Measurements from ENCODE around the gene SEMA3B. TPM values are rescaled to one million over a fixed set of nuclear protein-coding genes. Genes with fewer than 3 reads are reported as not detected.

SEMA3B gene
- total and polyA plus RNA-seq, 9 of the 15 experiments (the other 6 are each of a cell fraction or from before 2014, with no cell fraction given) = 0.03 to 1.8 (median 0.55) TPM; not detected in 1

GRCh38 chr3:50327129-50327528, 58.2 kb downstream of the SEMA3B start (continued):
- TF ChIP-seq HIVEP1 (CRISPR knock-in tag; IDR thresholded peaks at IDR 0.05) (no peak), HBP1 (CRISPR knock-in tag; IDR thresholded peaks at IDR 0.05) (no peak)

Small RNAs within 50 kb of the gene (microRNA-seq; reads per million reads assigned to microRNA genes)
- not detected for gene MIR5787 (ENCODE audit: borderline microRNAs expressed)

Small RNAs within 50 kb of the gene (small RNA-seq; reads per million reads assigned to genes)
- not detected for gene MIR5787

Other genes starting within 250 kb of the SEMA3B start
Only the 7 nearest of the 18 such genes appear.
- 41.0 and 53.8 TPM in 2 replicates for gene GNAI2, start 32.9 kb upstream of the SEMA3B start, total RNA-seq (2014; rRNA removed)
- gene GNAI2, start 32.9 kb upstream of the SEMA3B start, total RNA-seq (2014; rRNA removed; fragmentation: Illumina TruSeq; extraction: Trizol) = 18.6 and 19.5 TPM in 2 replicates
- 41.1 and 42.7 TPM in 2 replicates for gene GNAI2, start 32.9 kb upstream of the SEMA3B start, total RNA-seq (2015; rRNA removed; fragmentation: Illumina TruSeq; extraction: Trizol)
- gene GNAI2, start 32.9 kb upstream of the SEMA3B start, total RNA-seq (2021) = 55.4 and 60.5 TPM in 2 replicates
- gene GNAI2, start 32.9 kb upstream of the SEMA3B start, polyA plus RNA-seq (2011; rRNA removed) = 72.2 and 172 TPM in 2 replicates
- gene GNAI2, start 32.9 kb upstream of the SEMA3B start, polyA plus RNA-seq (2014; fragmentation: Illumina TruSeq; extraction: Trizol) = 49.3 and 56.1 TPM in 2 replicates
- 1 to 10 TPM; 1.1 to 2.5 TPM for gene GNAI2, start 32.9 kb upstream of the SEMA3B start, polyA plus RNA-seq (2014; fragmentation: Nextera tagmentation; extraction: Ambion mirVana)
- gene GNAI2, start 32.9 kb upstream of the SEMA3B start, polyA plus RNA-seq (2014; rRNA removed) = 41.4 and 51.2 TPM in 2 replicates
- gene LSMEM2, start 9.9 kb downstream of the SEMA3B start, total RNA-seq (2014; rRNA removed) = not detected in 2 replicates
- not detected in 2 replicates for gene LSMEM2, start 9.9 kb downstream of the SEMA3B start, total RNA-seq (2014; rRNA removed; fragmentation: Illumina TruSeq; extraction: Trizol)
- not detected in 2 replicates for gene LSMEM2, start 9.9 kb downstream of the SEMA3B start, total RNA-seq (2015; rRNA removed; fragmentation: Illumina TruSeq; extraction: Trizol)
- not detected in 2 replicates for gene LSMEM2, start 9.9 kb downstream of the SEMA3B start, total RNA-seq (2021)
- not detected in 2 replicates for gene LSMEM2, start 9.9 kb downstream of the SEMA3B start, polyA plus RNA-seq (2011; rRNA removed)
- gene LSMEM2, start 9.9 kb downstream of the SEMA3B start, polyA plus RNA-seq (2014; fragmentation: Illumina TruSeq; extraction: Trizol) = not detected in 2 replicates
- not detected for gene LSMEM2, start 9.9 kb downstream of the SEMA3B start, polyA plus RNA-seq (2014; fragmentation: Nextera tagmentation; extraction: Ambion mirVana)
- gene LSMEM2, start 9.9 kb downstream of the SEMA3B start, polyA plus RNA-seq (2014; rRNA removed) = not detected in 2 replicates
- 75.1 and 91.2 TPM in 2 replicates for gene IFRD2, start 23.3 kb downstream of the SEMA3B start, total RNA-seq (2014; rRNA removed)
- 31.2 and 42.6 TPM in 2 replicates for gene IFRD2, start 23.3 kb downstream of the SEMA3B start, total RNA-seq (2014; rRNA removed; fragmentation: Illumina TruSeq; extraction: Trizol)
- gene IFRD2, start 23.3 kb downstream of the SEMA3B start, total RNA-seq (2015; rRNA removed; fragmentation: Illumina TruSeq; extraction: Trizol) = 54.4 and 57.2 TPM in 2 replicates
- 115 and 116 TPM in 2 replicates for gene IFRD2, start 23.3 kb downstream of the SEMA3B start, total RNA-seq (2021)
- 44.6 and 56.2 TPM in 2 replicates for gene IFRD2, start 23.3 kb downstream of the SEMA3B start, polyA plus RNA-seq (2011; rRNA removed)
- gene IFRD2, start 23.3 kb downstream of the SEMA3B start, polyA plus RNA-seq (2014; fragmentation: Illumina TruSeq; extraction: Trizol) = 52.8 and 58.1 TPM in 2 replicates
- 10 to 100 TPM; 30.5 to 41.0 TPM for gene IFRD2, start 23.3 kb downstream of the SEMA3B start, polyA plus RNA-seq (2014; fragmentation: Nextera tagmentation; extraction: Ambion mirVana)
- 79.9 and 91.5 TPM in 2 replicates for gene IFRD2, start 23.3 kb downstream of the SEMA3B start, polyA plus RNA-seq (2014; rRNA removed)
- 6.8 and 12.8 TPM in 2 replicates for gene HYAL3, start 30.3 kb downstream of the SEMA3B start, total RNA-seq (2014; rRNA removed)
- 2.1 and 2.4 TPM in 2 replicates for gene HYAL3, start 30.3 kb downstream of the SEMA3B start, total RNA-seq (2014; rRNA removed; fragmentation: Illumina TruSeq; extraction: Trizol)
- 8.3 and 9.1 TPM in 2 replicates for gene HYAL3, start 30.3 kb downstream of the SEMA3B start, total RNA-seq (2015; rRNA removed; fragmentation: Illumina TruSeq; extraction: Trizol)
- 7.0 and 9.8 TPM in 2 replicates for gene HYAL3, start 30.3 kb downstream of the SEMA3B start, total RNA-seq (2021)
- gene HYAL3, start 30.3 kb downstream of the SEMA3B start, polyA plus RNA-seq (2011; rRNA removed) = 5.4 and 6.8 TPM in 2 replicates
- gene HYAL3, start 30.3 kb downstream of the SEMA3B start, polyA plus RNA-seq (2014; fragmentation: Illumina TruSeq; extraction: Trizol) = 9.1 and 9.8 TPM in 2 replicates
- gene HYAL3, start 30.3 kb downstream of the SEMA3B start, polyA plus RNA-seq (2014; fragmentation: Nextera tagmentation; extraction: Ambion mirVana) = 1 to 10 TPM in 1 of 2 experiments, under 1 TPM in 1; 0.38 to 1.0 TPM
- gene HYAL3, start 30.3 kb downstream of the SEMA3B start, polyA plus RNA-seq (2014; rRNA removed) = 9.0 and 16.5 TPM in 2 replicates
- 12.8 and 19.6 TPM in 2 replicates for gene NAA80, start 30.3 kb downstream of the SEMA3B start, total RNA-seq (2014; rRNA removed)
- gene NAA80, start 30.3 kb downstream of the SEMA3B start, total RNA-seq (2014; rRNA removed; fragmentation: Illumina TruSeq; extraction: Trizol) = 3.6 and 4.5 TPM in 2 replicates
- 7.7 and 8.4 TPM in 2 replicates for gene NAA80, start 30.3 kb downstream of the SEMA3B start, total RNA-seq (2015; rRNA removed; fragmentation: Illumina TruSeq; extraction: Trizol)
- 17.1 and 20.8 TPM in 2 replicates for gene NAA80, start 30.3 kb downstream of the SEMA3B start, total RNA-seq (2021)
- 8.6 and 21.4 TPM in 2 replicates for gene NAA80, start 30.3 kb downstream of the SEMA3B start, polyA plus RNA-seq (2011; rRNA removed)
- 18.1 and 23.5 TPM in 2 replicates for gene NAA80, start 30.3 kb downstream of the SEMA3B start, polyA plus RNA-seq (2014; fragmentation: Illumina TruSeq; extraction: Trizol)
- 1 to 10 TPM in 1 of 2 experiments, under 1 TPM in 1; 0.82 to 1.7 TPM for gene NAA80, start 30.3 kb downstream of the SEMA3B start, polyA plus RNA-seq (2014; fragmentation: Nextera tagmentation; extraction: Ambion mirVana)
- 13.6 and 24.0 TPM in 2 replicates for gene NAA80, start 30.3 kb downstream of the SEMA3B start, polyA plus RNA-seq (2014; rRNA removed)
- gene HYAL1, start 34.4 kb downstream of the SEMA3B start, total RNA-seq (2014; rRNA removed) = 5.4 and 8.0 TPM in 2 replicates
- gene HYAL1, start 34.4 kb downstream of the SEMA3B start, total RNA-seq (2014; rRNA removed; fragmentation: Illumina TruSeq; extraction: Trizol) = 2.9 and 3.3 TPM in 2 replicates
- 4.7 and 5.3 TPM in 2 replicates for gene HYAL1, start 34.4 kb downstream of the SEMA3B start, total RNA-seq (2015; rRNA removed; fragmentation: Illumina TruSeq; extraction: Trizol)
- gene HYAL1, start 34.4 kb downstream of the SEMA3B start, total RNA-seq (2021) = 8.3 and 8.4 TPM in 2 replicates
- gene HYAL1, start 34.4 kb downstream of the SEMA3B start, polyA plus RNA-seq (2011; rRNA removed) = 3.1 and 5.7 TPM in 2 replicates
- gene HYAL1, start 34.4 kb downstream of the SEMA3B start, polyA plus RNA-seq (2014; fragmentation: Illumina TruSeq; extraction: Trizol) = 7.5 and 7.7 TPM in 2 replicates
- gene HYAL1, start 34.4 kb downstream of the SEMA3B start, polyA plus RNA-seq (2014; fragmentation: Nextera tagmentation; extraction: Ambion mirVana) = 1 to 10 TPM; 1.4 to 1.6 TPM
- 7.9 and 8.5 TPM in 2 replicates for gene HYAL1, start 34.4 kb downstream of the SEMA3B start, polyA plus RNA-seq (2014; rRNA removed)
- gene HYAL2, start 53.6 kb downstream of the SEMA3B start, total RNA-seq (2014; rRNA removed) = 18.4 and 22.7 TPM in 2 replicates
- 3.1 and 4.0 TPM in 2 replicates for gene HYAL2, start 53.6 kb downstream of the SEMA3B start, total RNA-seq (2014; rRNA removed; fragmentation: Illumina TruSeq; extraction: Trizol)
- gene HYAL2, start 53.6 kb downstream of the SEMA3B start, total RNA-seq (2015; rRNA removed; fragmentation: Illumina TruSeq; extraction: Trizol) = 11.2 and 11.4 TPM in 2 replicates
- gene HYAL2, start 53.6 kb downstream of the SEMA3B start, total RNA-seq (2021) = 12.4 and 13.3 TPM in 2 replicates
- 13.4 and 18.8 TPM in 2 replicates for gene HYAL2, start 53.6 kb downstream of the SEMA3B start, polyA plus RNA-seq (2011; rRNA removed)
- 10.2 and 13.1 TPM in 2 replicates for gene HYAL2, start 53.6 kb downstream of the SEMA3B start, polyA plus RNA-seq (2014; fragmentation: Illumina TruSeq; extraction: Trizol)
- gene HYAL2, start 53.6 kb downstream of the SEMA3B start, polyA plus RNA-seq (2014; fragmentation: Nextera tagmentation; extraction: Ambion mirVana) = under 1 TPM in 1 of 2 experiments, not detected in 1; 0.36 TPM
- 11.4 and 19.4 TPM in 2 replicates for gene HYAL2, start 53.6 kb downstream of the SEMA3B start, polyA plus RNA-seq (2014; rRNA removed)